HG03108 (cell line): Measurements from ENCODE around the gene HYAL3.
"Not testable (repeated sequence)": the region's sequence is repeated elsewhere in the genome, so short reads cannot be mapped to it uniquely, and the experiment has no call there.

Source experiments
- ATAC-seq: cut with Tn5 transposase; IDR thresholded peaks from one replicate; pipeline ENCODE4 v1.9.1; 2021; ENCODE audit warnings: moderate library complexity; ENCODE audit not compliant: unreplicated experiment

Gene HYAL3

DNA sequence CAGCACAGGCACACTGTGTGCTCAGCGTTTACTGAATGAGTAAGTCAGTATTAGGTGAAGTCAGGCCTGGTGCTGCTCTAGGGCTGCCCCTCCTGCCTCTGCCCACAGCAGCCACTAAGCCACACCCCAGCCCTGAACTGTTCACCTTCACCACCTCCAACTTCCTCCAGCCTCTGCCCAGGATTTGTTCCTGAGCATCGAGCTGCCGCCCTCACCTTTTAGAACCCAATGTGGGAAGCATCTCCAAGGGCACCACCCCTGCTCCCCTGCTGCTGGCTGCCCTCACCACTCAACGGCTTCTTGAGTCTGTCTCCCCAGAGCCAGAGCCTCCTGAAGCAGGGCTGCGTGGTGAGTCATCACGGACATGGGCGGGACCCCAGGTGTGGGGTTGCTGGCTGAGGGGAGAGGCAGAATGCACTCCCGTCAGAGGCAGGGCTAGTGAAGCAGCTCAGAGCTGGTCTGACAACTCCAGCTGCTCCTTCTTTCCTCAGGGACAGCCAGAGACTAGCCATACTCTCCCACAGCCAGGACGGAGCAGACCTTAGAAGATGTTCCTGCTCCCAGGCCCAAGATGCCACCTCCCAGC is 17.5 kb upstream of the HYAL3 start:
- no peak for ATAC-seq

DNA sequence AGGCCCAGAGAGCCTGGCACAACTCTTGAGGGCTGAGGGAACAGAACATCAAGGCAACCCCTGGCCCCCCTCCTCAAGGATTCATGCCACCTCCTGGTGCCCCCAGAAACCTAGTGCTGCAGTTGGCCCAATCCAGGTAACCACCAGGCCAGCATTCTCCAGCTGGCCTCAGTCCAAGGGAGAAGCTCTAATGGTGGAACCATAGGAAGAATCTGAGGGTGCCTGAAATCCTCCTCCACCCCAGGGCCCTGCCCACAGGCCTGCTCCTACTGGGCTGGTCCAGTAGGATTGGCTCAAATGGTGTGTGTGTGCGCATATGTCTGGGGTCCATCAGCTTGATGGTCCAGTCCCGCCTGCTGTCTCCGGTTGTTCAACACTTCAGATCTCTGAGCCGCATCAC is 15.6 kb upstream of the HYAL3 start:
- no peak for ATAC-seq

DNA sequence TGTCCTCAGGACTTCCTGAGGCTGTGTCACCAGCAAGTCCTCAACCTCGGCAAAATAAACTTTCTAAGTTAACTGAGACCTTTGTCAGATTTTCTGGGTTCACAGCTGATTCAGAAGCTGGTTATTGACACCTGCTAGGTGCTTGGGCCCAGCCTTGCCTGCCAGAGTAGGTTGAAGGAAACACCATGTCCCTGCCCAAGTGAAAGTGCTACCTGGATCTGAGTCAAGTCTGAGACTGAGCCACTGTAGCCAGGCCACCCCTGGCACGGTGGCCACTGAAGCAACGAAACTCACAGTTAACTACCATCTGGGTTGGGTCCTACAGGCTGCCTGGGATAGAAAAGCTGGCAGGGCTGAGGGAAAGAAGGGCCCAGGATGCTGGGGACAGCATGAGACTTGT is 15.1 kb upstream of the HYAL3 start:
- ATAC-seq, result no peak

DNA sequence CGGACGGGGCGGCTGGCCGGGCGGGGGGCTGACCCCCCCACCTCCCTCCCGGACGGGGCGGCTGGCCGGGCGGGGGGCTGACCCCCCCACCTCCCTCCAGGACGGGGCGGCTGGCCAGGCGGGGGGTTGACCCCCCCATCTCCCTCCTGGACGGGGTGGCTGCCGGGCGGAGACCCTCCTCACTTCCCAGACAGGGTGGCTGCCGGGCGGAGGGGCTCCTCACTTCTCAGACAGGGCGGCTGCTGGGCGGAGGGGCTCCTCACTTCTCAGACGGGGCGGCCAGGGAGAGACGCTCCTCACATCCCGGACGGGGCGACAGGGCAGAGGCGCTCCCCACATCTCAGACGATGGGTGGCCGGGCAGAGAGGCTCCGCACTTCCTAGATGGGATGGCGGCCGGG is 12.8 kb upstream of the HYAL3 start:
- not testable (repeated sequence) for ATAC-seq

DNA sequence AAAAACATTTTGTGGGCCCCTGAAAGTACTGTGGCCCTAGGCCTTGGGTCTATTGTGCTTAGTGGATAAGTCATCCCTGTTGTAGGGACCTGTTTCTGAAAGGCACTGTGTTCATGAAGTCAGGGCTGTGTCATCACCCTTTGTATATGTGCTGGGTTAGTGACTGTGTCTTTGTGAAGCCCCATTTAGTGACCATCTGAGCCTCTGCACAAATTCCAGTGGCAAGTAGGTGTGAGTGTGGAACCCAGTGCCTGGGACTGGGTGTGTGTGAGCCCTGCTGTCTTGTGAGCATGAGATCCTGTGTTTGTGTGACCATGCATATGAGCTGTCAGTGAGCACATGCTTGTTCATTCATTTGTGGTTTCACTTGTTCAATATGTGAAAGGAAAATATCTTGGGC is 5.4 kb upstream of the HYAL3 start:
- ATAC-seq, result no peak

DNA sequence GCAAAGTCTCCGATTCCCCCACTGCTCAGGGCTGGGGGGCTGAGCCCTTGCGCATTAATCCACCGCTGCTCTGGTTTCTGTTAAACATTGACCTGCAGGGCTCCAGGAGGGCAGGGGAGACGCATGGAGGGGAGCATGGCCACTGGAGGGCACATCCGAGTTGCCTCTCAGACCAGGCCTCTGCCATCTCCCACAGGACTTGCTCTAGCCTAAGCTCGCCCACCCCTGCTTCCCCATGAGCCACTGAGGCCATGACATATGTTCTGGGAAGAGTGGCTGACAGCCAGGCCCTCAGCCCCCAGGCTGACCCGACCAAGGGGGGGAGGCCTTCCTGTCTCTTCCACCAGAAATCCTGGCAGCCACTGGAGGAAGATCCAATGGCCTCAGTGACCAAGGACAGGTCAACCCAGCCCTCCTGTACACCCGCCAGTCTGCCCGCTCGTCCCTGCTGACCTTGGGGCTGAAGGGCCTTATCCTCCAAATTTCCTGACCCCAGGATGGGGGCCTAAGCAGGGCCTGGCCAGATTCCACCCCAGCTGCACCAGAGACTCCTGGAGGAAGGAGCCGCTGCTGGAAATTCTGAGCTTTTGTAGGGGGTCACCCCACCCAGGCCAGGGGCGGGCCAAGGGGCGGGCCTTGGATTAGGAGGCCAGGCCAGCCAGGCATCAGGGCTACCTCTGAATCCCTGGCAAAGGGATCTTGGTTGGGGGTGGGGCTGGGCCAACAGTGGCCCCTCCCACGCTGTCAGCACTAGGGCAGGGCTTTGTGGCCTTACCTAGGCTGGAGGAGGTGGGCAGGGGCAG is 4.0 kb upstream of the HYAL3 start, which contains the start of gene HYAL1:
TSS of gene HYAL1 (minus strand) at position 562 of the 803 bp plus-strand sequence. CDS start 618 bp downstream, outside the sequence.
- ATAC-seq, result no peak

DNA sequence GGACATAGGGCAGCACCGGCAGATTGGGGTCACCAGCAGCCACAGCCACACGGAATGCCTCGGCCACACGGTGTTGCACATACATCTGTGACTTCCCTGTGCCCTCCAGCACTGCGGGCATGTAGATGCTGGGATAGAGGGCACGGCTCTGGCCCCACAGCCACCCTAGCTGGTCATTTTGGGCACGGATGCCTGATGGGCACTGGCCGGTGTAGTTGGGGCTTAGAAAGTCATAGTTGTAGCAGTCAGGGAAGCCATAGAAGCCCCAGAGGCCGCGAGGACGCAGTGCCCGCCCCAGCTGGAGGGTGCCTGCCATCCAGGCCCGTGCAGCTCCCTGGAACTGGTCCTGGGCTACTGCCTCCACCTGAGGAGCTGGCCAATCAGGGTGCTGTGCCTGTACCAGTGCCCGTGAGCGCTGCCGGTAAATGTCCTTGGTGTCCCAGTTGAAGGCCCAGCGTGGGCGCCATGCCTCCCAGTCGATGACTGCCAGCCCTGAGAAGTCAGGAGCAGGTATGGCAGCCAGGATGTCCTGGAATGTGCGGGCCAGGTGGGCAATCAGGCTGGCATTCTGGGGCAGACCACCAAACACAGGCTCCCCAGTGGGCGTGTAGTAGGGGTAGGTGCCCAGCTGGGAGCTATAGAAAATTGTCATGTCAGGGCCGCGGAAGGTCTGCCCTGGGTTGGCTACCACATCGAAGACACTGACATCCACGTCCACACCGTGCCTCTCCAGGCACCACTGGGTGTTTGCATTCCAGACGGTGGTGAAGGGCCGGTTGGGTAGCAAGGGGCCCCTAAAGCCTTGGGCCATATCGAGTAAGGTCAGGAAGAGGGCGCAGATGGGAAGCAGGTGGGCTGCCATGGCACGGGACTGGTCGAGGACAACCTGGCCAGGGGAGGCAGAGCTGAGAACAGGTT is 3.1 kb upstream of the HYAL3 start:
- ATAC-seq, result no peak

DNA sequence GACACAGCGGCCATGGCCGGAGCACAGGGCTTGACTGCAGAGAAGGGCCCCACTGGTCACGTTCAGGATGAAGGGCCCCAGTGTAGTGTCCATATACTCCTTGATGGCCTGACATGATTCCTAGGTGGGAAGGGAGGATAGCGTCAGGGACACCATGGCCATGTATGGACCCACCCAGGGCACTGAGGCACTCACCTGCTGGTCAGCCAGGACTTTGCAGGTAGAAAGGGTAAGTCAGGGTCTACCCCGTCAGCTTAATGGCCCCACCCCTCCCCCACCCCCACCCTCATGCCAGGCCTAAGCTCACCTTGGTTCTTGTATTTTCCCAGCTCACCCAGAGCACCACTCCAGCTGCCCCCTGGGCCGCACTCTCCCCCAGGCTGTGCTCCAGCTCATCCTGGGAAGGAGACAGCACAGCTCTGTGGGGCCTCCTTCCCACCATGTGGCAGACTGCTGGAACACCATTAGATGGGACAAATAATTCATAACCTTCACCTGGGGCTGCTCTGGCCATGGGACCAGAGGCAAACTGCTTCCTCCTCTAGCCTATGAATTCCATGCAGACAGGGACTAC is 1.6 kb upstream of the HYAL3 start:
- ATAC-seq, result no peak

DNA sequence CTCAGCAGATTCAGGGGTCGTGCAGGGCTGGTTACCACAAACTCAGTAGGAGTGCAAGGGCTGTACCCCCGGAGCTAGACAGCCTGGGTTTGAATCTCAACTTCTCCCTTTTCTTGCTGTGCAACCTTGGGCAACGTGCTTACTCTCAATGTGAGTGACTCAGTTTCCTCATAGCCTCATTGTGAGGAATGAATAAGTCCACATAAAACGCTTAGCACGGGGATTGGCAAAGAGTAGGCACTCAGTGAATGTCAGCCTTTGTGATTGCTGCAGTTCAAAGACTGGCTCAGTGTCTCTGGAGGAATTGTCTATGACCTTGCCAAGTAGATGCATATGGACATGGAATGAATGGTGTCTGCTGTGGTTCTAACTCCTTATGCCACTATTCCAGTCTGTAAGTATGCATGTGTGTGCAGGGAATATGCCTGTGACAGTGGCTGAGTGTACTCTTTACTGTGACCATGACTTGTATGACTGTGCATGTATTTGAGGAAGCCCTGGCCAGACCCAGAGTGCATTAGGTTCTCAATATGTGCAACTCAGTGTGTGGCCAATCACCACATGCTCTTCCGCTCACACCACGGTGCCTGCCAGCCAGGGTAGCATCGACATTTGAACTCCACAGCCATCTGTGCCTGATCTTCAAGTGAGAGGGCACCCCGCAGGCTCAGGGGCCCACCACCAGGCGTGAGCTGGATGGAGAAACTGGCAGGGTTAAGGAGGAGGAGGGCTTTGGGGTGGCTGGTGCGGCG is 900 bp upstream of the HYAL3 start:
- ATAC-seq, result no peak

DNA sequence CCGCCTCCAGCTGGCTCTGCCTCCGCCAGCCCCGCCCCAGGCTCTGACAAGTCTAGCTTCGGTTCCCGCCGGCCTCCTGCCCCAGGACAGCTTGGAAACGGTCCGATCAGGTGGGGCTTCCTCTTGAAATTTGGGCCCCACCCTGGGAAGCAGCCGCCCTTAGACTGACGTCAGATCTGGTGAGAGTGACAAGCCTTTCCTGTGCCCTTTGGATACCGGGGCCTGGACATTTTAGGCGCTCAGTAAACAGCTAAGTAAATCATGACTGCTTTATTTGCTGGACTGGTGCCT is 378 bp upstream of the HYAL3 start:
- ATAC-seq, result no peak

DNA sequence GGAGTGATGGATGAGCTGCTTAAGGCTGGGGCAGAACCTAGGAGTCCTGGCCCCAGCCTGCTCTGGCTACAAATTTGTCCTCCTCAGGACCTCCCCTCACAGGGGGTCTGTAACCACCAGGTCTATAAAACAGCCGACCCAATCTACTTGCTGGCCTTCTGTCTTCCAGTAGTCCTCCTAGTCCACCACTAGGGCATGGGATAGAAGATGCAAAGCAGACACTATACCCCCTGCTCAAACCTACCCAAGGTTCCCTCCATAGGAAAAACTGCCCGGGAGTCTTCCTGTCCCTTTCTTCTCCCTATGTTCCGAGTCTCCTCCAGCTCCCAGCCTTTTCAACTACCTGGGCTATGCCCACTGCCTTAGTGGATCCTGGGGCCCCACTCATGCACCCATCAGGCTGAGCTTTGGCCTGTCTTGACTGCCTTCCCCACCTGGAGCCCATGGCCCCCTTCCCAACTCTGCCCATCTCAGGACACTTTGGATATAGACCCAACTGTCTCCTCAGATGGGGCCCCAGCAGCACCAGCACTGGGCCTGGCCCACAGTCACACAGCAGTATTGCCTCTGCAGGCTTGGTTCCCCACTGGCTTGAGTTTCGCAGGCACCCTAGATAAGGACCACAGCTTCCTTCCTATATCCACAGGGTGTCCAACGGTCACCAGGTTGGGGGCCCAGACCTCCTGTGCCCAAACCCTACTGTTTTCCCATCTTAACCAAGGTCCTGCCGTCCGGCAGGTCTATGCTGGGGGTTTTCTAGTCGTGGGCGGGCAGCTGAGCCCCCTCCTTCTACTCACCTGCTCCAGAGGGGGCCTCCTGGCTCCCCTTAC is 1.1 kb downstream of the HYAL3 start:
- no peak for ATAC-seq

DNA sequence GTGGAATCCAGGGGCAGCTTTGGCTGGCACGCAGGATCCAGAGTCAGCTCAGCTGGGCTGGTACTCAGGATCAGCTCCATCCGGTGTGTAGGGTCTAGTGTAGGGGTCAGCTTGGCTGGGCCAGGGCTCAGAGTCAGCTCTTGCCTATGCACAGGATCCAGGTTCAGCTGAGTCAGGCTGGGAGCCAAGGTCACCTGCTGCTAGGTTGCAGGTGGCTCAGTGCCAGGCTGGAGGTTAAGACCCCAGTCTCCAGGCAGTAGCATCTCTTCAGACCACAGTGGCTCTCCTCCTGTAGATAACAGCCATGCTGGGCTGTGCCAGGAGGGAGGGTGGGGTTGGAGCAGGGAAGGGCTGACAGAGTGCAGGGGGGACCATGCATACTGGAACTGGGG is 1.8 kb downstream of the HYAL3 start:
- no peak for ATAC-seq

DNA sequence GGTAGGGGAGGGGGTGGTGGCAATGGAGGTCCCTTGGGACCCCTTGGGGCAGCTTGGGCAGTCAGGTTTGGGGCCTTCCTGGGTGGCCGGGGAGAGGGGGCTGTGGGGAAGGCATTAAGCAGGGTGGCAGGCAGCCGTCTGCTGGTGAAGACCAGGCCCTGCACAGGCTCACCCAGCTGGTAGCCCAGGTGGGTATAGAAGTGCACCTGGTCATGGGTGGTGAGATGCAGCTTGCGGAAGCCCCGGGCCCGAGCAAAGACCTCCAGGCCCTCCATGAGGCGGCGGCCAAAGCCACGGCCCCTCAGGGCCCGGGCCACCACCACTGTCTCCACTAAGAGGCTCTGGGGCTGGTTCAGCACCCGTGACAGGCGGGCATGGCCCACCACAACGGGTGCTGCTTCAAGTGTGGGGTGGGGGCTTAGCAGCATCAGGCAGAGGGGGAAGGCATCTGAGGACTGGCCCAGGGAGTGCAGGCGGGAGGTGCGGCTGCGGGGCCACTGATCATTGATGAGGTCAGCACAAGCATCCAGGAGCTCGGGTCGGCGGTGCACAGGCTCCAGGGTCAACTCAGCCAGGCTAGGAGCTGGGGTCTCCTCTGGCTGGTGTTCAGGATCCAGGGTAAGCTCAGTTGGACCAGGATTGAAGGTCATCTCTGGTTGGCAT is 2.4 kb downstream of the HYAL3 start:
- ATAC-seq, result no peak

DNA sequence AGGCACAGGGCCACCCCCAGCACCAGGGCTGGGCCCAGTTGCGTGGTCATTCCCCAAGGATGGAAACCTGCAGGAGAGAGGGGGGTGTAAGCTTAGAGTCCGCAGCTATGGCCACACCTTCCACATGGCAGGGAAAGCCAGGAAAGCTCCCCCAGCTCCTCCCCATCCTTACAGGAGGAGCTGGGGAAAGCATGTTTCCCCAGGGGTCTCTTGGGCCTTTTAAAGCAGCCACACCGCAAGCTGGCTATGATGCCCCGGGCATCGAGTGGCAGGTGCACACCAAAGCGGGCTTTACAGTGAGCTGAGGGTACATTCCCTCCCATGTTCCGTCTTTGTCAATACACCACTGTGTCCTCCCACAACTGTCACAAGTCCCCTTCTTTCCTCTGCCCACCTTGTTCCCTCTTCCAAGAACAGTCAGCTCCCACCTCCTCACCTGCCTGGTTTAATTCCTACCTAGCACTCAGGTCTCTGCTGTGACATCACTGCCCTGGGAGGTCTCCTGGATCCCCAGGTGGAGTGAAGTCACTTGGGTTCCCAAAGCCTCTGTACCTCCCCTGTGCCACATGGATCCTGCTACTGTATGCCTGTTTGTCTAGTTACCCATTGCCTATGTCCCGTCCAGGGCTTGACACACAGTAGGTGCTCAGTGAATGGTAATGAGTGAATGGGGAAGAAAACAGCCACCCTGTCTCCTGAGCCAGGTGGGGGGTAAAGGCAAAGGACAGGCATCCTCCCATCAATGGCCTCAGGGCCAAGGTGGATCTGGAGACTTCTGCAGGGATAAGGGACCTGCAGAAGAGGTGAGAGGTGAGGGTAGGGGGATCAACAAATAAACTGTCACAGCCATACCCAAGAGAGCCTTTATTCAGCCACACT is 3.4 kb downstream of the HYAL3 start:
- no peak for ATAC-seq

DNA sequence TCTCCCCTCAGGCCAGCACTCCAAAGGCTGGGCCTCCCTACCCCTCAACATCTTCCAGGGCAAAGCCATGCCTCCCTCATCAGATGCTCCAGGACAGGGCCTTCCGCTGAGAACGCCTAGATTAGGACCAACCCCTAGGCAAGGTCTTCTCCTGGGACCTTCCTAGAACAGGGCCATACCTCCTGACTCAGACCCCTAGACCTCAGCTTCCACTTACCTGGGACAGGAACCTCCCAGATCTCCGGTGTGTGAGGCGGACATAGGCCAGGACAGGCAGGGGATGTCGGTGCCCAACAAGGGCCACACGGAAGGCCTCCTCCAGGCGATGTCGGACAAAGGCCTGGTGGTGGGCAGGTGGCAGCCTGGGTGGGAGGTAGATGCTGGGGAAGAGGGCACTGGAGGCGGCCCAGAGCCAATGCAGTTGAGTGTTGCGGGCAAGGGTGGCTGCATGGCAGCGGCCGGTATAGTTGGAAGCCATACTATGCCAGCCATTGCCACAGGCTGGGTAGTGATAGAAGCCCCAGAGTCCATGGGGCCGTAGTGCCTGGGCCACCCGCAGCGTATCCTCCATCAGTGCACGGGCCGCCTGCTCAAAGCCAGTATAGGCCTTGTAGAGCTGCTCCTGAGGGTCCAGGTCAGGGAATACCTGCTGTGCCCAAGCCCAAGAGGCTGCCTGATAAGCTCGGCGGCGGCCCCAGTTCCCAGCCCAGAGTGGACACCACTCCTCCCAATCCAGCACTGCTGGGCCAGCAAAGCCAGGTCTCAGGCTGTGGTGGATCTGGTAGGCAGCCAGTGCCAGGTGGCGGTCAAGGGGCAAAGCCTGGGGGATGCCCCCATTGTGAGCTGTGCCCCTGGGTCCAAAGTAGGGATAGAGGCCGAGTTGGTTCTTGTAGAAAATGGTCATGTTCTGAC is 4.5 kb downstream of the HYAL3 start:
- ATAC-seq, result no peak

DNA sequence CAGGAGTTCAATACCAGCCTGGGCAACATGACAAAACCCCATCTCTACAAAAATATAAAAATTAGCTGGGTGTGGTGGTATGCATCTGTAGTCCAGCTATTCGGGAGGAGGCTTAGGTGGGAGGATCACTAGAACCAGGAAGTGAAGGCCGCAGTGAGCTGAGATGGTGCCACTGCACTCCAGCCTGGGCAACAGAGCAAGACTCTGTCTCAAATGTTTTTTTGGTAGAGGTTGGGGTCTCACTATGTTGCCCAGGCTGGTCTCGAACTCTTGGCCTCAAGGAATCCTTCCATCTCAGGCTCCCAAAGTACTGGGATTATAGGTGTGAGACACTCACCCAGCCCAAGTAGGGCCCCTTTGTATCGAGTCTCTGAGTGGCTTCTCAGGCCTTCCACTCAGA is 5.1 kb downstream of the HYAL3 start:
- ATAC-seq, result no peak

DNA sequence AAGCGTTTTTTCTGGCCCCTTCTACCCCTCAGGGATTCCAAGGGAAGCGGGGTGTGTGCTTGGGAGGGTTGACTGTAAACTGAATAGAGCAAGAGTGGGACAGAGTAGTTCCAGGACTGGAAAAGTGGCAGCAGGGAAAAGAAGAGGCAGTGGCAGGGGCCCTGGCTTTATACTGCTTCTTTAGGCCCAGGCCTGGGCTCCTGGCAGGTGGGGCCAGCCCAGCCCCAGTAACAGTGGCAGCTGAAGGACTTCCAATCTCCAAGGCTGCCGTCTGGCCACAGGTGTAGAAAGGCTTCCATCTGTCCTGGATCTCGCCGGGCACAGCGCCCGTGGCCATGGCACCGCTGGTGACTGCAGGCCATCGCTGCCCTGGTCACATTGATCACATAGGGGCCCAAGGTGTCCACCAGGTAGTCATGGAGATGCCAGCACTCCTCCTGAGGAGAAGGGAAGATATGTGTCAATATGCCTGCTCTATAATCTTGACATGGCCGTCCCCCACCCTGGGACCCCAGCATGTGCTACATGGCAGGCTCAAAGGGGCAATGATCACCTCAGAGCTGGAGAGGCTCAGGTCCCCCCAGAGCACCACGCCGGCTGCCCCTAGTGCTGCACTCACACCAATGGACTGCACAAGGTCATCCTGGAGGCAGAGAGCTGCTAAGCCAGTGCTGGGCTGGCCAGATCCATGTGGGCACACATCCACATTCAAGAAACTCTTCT is 6.0 kb downstream of the HYAL3 start:
- ATAC-seq, result no peak
